ENCODE data around the gene XRCC1. TPM values are rescaled to one million over a fixed set of nuclear protein-coding genes. Genes with fewer than 3 reads are reported as not detected.

The XRCC1 gene
- total and polyA plus RNA-seq, 9 of the 15 experiments (the other 6 are each of a cell fraction or from before 2014, with no cell fraction given): 1.5 to 36.9 (median 24.9) TPM

- no peak for TF ChIP-seq PBX2 (CRISPR knock-in tag; IDR thresholded peaks at IDR 0.05; ENCODE audit: low read depth)
- TF ChIP-seq PBX2 (tag; conservative IDR thresholded peaks at IDR 0.05; ENCODE audit: low read depth): no peak
- no peak for TF ChIP-seq SRSF1 (IDR thresholded peaks at IDR 0.05; ENCODE audit: low read depth, low read length)
- TF ChIP-seq FOXP4 (CRISPR knock-in tag; IDR thresholded peaks at IDR 0.05; ENCODE audit: borderline replicate concordance): no peak
- TF ChIP-seq ZNF431 (CRISPR knock-in tag; IDR thresholded peaks at IDR 0.05): no peak
These were observed 23.3 kb upstream of the XRCC1 start (continued) for GRCh38 chr19:43598445-43599240.
